Peyer's patch (tissue), 4 donors: ENCODE measurements around the gene ABCC8. TPM values are rescaled to one million over a fixed set of nuclear protein-coding genes. Genes with fewer than 3 reads are reported as not detected.

Experiments
- DNase-seq, 3 donors: peaks; one replicate each; pipeline ENCODE4 v3.0.0-alpha.2; 2017 to 2019
- H3K27ac ChIP-seq, 4 donors: fragments of 200-600 bp; sonication (generic); one replicate each; pipeline ENCODE4 v1.5.1; 2016 to 2019
- H3K27me3 ChIP-seq, 2 donors: fragments of 200-600 bp; sonication (generic); one replicate each; pipeline ENCODE4 v1.5.1; 2019
- H3K36me3 ChIP-seq, 3 donors: fragments of 200-600 bp; sonication (generic); one replicate each; pipeline ENCODE4 v1.5.1; 2016 to 2019
- H3K4me1 ChIP-seq, 4 donors: fragments of 200-600 bp; sonication (generic); one replicate each; pipeline ENCODE4 v1.5.1; 2016 to 2019
- H3K4me3 ChIP-seq, 4 donors: fragments of 200-600 bp; sonication (generic); 1 replicate in 3 of 4; 2 replicates in 1 of 4; pipeline ENCODE4 v1.5.1; 2016 to 2019; ENCODE audit warnings: mild to moderate bottlenecking in 1 of 4
- H3K9me3 ChIP-seq, 4 donors: fragments of 200-600 bp; sonication (generic); one replicate each; pipeline ENCODE4 v1.5.1; 2016 to 2019; ENCODE audit warnings: mild to moderate bottlenecking in 1 of 4
- CTCF ChIP-seq, 6 experiments: fragments of 450-650 bp in 4 of 6; fragments of 200-600 bp in 2 of 6; sonication (generic) in 1 of 6; IDR thresholded peaks; one replicate each; pipeline ENCODE4 v1.5.1; 2017 to 2019; ENCODE audit warnings: antibody characterized with exemption in 6 of 6, mild to moderate bottlenecking in 3 of 6, moderate library complexity in 1 of 6
- POLR2A ChIP-seq, 2 donors: fragments of 450-650 bp; IDR thresholded peaks; one replicate each; pipeline ENCODE4 v1.5.1; 2017; ENCODE audit warnings: antibody characterized with exemption in 2 of 2, mild to moderate bottlenecking in 2 of 2, moderate library complexity in 2 of 2
- total RNA-seq, 4 donors: library from RNA; depleted of rRNA; stranded (reverse); fragments of >200 nt; gene quantifications; one replicate each; pipeline ENCODE4 v1.1.0, GENCODE V29; 2016

The ABCC8 gene
- total RNA-seq, 4 donors from 2014 or later = 7.4 to 301 (median 19.2) TPM

GRCh38 chr11:17350455-17351171 is 126.0 kb downstream of the ABCC8 start:
- DNase-seq = no peak
- no peak overlapping the region for H3K4me3 ChIP-seq
- no peak overlapping the region for H3K27ac ChIP-seq
- H3K27me3 ChIP-seq = no peaks in the 10 kb centered on the region
- no peaks in the 10 kb centered on the region for H3K9me3 ChIP-seq
- peaks cover 0 to 10% (median 6%) of the 10 kb centered on the region in 4 donors for H3K4me1 ChIP-seq
- no peaks in the 10 kb centered on the region for H3K36me3 ChIP-seq
- TF ChIP-seq CTCF (IDR thresholded peaks at IDR 0.05) (no peak), POLR2A (IDR thresholded peaks at IDR 0.05) (no peak)

GRCh38 chr11:17347676-17348075 is 129.0 kb downstream of the ABCC8 start:
- no peak overlapping the region for H3K27ac ChIP-seq
- H3K4me3 ChIP-seq = no peak overlapping the region
- no peaks in the 10 kb centered on the region for H3K36me3 ChIP-seq
- peaks cover 0 to 4% (median 2%) of the 10 kb centered on the region in 4 donors for H3K4me1 ChIP-seq
- no peak for TF ChIP-seq CTCF (IDR thresholded peaks at IDR 0.05)
- no peak for TF ChIP-seq POLR2A (IDR thresholded peaks at IDR 0.05)
- H3K9me3 ChIP-seq = no peaks in the 10 kb centered on the region
- no peaks in the 10 kb centered on the region for H3K27me3 ChIP-seq
- DNase-seq = no peak

GRCh38 chr11:17343907-17344306 is 132.7 kb downstream of the ABCC8 start:
- Histone ChIP-seq H3K27me3 (no peaks in the 10 kb centered on the region), H3K9me3 (no peaks in the 10 kb centered on the region), H3K4me3 (no peak overlapping the region), H3K27ac (no peak overlapping the region), H3K36me3 (no peaks in the 10 kb centered on the region), H3K4me1 (no peaks in the 10 kb centered on the region)
- no peak for DNase-seq
- TF ChIP-seq POLR2A (IDR thresholded peaks at IDR 0.05) (no peak), CTCF (IDR thresholded peaks at IDR 0.05) (no peak)

GRCh38 chr11:17343257-17343656 is 133.4 kb downstream of the ABCC8 start:
- Histone ChIP-seq H3K36me3 (no peaks in the 10 kb centered on the region), H3K27me3 (no peaks in the 10 kb centered on the region), H3K27ac (no peak overlapping the region), H3K4me1 (no peaks in the 10 kb centered on the region), H3K9me3 (no peaks in the 10 kb centered on the region), H3K4me3 (no peak overlapping the region)
- DNase-seq = no peak
- TF ChIP-seq CTCF (IDR thresholded peaks at IDR 0.05) = no peak
- TF ChIP-seq POLR2A (IDR thresholded peaks at IDR 0.05) = no peak

Other genes with a start within 250 kb of the ABCC8 start
- 10 to 100 TPM; 12.2 to 42.7 (median 17.3) TPM for gene NUCB2, start 200.1 kb downstream of the ABCC8 start, total RNA-seq
- 10 to 100 TPM in 3 of 4 donors, 1 to 10 TPM in 1; 3.3 to 25.7 (median 15.0) TPM for gene NCR3LG1, start 125.0 kb downstream of the ABCC8 start, total RNA-seq
- gene KCNJ11, start 88.2 kb downstream of the ABCC8 start, total RNA-seq = 1 to 10 TPM in 3 of 4 donors, not detected in 1; 1.7 to 6.0 (median 3.2) TPM
- gene USH1C, start 67.6 kb upstream of the ABCC8 start, total RNA-seq = 100 to 1,000 TPM in 3 of 4 donors, 10 to 100 TPM in 1; 90.8 to 302 (median 245) TPM
- under 1 TPM in 1 of 4 donors, not detected in 3; 0.09 TPM for gene OTOG, start 70.4 kb upstream of the ABCC8 start, total RNA-seq
- gene MYOD1, start 242.7 kb upstream of the ABCC8 start, total RNA-seq = not detected